GM23248 (cell line): ENCODE results near the gene FAM114A1.

Source experiments
- EZH2 ChIP-seq: fragments of 200-600 bp; sonication (generic); IDR thresholded peaks from 2 replicates; pipeline ENCODE4 v1.6.1; 2018; ENCODE audit warnings: antibody characterized with exemption, mild to moderate bottlenecking; ENCODE audit not compliant: insufficient read depth, poor library complexity, severe bottlenecking
- EZH2phosphoT487 ChIP-seq: fragments of 200-600 bp; sonication (generic); IDR thresholded peaks from 2 replicates; pipeline ENCODE4 v1.6.1; 2018; ENCODE audit warnings: antibody characterized with exemption, moderate library complexity, mild to moderate bottlenecking, low read depth; ENCODE audit not compliant: insufficient read depth

- TF ChIP-seq EZH2 (no peak), EZH2phosphoT487 (no peak)
Measured at GRCh38 chr4:38820329-38821061, 47.1 kb upstream of the FAM114A1 start.
